Posterior cingulate gyrus (tissue), 11 donors: ENCODE measurements around the gene SELENBP1.
"Not testable (repeated sequence)": the region's sequence is repeated elsewhere in the genome, so short reads cannot be mapped to it uniquely, and the experiment has no call there.

Experiments used
- DNase-seq, 10 donors: peaks; one replicate each; pipeline versions ENCODE4 v3.0.0 to v3.0.0-alpha.2; 2020 to 2021; ENCODE audit warnings: mixed read lengths in 3 of 10
- intact Hi-C: fragments of 100-400 bp; cut with DNase I; formaldehyde crosslinking; loops from one replicate; pipeline ENCODE4 v1.15.1; 2023

Gene SELENBP1

GRCh38 chr1:151372058-151372934 lies at the start of gene SELENBP1:
TSS of gene SELENBP1 (minus strand) at chr1:151372705. CDS start at chr1:151372641, 64 bp downstream.
- intact Hi-C loops = no loop called here
- DNase-seq = peak; percentile 17 to 90 (median 45)

DNA sequence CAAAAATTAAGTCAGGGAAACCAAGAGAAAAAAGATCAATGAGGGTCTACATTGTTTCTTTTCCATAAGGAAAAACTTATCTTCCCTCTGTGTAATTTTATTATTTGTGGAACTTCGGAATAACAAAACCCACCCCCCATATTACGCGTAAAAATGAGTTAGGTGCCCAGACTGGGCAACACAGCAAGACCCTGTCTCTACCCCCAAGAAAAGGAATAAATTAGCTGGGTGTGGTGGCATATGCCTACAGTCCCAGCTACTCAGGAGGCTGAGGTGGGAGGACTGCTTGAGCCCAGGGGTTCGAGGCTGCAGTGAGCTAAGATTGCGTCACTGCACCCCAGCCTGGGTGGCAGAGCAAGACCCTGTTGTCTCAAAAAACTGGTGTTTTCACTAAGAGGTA lies 47.3 kb upstream of the SELENBP1 start:
- no peak for DNase-seq
- intact Hi-C loops = no loop called here

GRCh38 chr1:151418081-151418480 lies 45.6 kb upstream of the SELENBP1 start:
- intact Hi-C loops = no loop called here
- no peak for DNase-seq

- DNase-seq = no peak
- intact Hi-C loops = no loop called here
Observed at GRCh38 chr1:151416231-151416630, 43.7 kb upstream of the SELENBP1 start.

GRCh38 chr1:151411884-151412283 lies 39.4 kb upstream of the SELENBP1 start:
- intact Hi-C loops = no loop called here
- no peak for DNase-seq

DNA sequence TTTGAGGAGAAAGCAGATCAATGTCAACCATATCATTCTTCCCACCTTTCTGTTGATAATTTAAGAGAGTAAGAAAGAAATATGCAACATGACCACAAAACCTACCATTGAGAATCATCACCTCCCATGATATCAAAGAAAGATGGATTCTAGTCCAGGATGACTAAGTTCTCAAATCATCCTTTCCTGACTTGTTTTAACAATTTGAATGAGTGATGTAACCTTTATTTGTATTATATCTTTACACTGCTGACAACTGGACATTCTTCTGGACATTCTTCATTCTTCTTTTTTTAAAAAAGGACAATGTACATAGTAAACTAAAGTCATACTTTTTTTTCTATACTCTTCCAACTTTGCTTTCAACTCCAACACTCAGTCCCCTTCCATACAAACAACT lies 36.4 kb upstream of the SELENBP1 start:
- no peak for DNase-seq
- intact Hi-C loops = no loop called here

DNA sequence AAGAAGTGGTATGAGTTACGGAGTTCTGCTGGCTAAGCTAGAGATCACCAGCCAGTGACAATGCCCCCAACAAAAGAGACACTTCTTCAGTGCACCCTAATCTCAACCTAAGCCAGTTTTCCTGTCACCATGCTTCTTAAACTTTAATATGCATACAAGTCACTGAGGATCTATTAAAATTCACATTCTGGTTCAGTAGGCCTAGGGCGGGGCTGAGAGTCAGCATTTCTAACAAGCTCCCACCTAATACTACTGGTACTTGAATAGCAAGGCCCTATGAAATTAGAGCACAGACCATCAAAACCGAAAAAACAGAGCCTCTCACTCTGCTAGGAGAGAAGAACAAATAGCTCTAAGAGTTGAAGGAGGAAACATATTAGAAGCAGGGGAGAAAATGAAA lies 34.8 kb upstream of the SELENBP1 start:
- DNase-seq = peak in 1 of 10 donors; percentile 24
- intact Hi-C loops = no loop called here

GRCh38 chr1:151406176-151406575 lies 33.7 kb upstream of the SELENBP1 start:
- peak in 3 of 10 donors; percentile 24 to 82 (median 33) for DNase-seq
- intact Hi-C loops = no loop called here

DNA sequence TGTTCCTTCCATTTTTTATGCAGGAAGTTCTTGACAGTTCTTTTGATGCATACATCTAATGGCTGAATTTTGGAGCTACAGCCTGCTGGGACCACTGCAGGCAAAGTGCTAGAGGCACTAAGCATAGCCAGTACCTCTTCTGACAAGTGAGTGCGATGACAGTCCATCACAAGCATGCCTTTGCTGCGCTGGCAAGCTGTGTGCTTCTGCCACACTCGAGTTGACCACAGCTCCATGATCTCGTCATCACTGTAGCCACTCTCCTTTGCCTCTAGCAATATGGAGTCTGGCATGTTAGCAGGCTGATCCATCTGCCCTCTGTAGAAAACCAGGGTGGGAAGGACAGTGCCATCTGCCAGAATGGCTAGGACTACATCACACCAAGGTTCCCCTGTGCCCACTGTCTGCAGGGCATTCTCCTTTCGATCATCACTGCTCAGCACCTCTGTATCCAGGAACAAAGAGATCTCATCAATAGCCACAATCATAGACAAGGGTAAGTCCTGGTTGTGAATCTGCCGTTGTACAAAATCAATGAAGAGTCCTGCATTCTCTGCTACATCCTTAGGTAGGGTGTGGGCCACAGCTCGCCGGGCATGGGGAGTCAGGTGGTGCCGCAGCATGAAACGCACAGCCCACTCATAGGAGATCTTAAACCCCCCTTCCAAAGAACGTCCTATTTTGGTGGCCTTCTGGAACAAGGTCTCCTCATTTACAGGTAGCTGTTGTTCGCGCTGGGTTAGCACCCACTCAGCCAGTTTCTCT lies 32.9 kb upstream of the SELENBP1 start:
- peak in 1 of 10 donors; percentile 55 for DNase-seq
- intact Hi-C loops = no loop called here

DNA sequence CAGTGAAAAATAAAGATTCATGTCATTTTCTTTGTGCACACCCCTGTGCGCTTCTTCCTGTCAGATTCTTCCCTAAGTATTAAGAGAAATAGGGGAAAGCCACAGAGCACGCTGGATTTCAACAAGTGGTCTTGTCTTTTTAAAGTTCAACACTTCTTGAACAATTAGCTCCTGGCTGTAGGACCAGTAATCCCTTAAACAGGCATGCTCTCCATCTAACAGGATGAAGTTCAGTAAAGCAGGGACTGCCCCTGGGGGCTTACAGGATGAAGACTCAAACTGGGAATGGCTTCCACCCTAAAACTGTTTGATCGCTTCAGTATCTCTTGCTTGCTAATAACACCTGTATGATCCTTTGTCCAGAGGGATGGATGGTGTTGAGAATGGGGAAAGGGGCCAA lies 31.1 kb upstream of the SELENBP1 start:
- intact Hi-C loops = no loop called here
- DNase-seq = peak in 1 of 10 donors; percentile 13

- no peak for DNase-seq
- intact Hi-C loops = no loop called here
Observed at GRCh38 chr1:151402764-151403163, 30.3 kb upstream of the SELENBP1 start.

DNA sequence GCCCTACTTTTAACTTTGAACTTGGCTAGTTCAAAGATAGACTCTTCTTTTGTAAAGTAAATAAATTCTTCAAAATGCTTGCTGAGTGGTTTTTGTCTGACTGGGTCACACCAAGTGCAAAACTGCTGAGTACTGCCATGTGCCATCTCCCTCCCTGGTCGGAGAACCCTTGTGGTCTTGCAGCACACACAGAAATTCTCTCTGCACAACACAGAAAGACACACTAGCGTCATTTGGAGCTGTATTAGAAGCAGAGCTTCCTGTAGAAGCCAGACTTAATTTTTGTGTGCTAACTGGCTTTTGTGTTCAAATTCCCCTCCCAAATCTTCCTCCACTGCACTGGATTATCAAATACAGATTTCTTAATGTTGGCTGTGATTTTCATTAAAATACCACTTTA lies 29.4 kb upstream of the SELENBP1 start:
- peak in 1 of 10 donors; percentile 14 for DNase-seq
- intact Hi-C loops = no loop called here

DNA sequence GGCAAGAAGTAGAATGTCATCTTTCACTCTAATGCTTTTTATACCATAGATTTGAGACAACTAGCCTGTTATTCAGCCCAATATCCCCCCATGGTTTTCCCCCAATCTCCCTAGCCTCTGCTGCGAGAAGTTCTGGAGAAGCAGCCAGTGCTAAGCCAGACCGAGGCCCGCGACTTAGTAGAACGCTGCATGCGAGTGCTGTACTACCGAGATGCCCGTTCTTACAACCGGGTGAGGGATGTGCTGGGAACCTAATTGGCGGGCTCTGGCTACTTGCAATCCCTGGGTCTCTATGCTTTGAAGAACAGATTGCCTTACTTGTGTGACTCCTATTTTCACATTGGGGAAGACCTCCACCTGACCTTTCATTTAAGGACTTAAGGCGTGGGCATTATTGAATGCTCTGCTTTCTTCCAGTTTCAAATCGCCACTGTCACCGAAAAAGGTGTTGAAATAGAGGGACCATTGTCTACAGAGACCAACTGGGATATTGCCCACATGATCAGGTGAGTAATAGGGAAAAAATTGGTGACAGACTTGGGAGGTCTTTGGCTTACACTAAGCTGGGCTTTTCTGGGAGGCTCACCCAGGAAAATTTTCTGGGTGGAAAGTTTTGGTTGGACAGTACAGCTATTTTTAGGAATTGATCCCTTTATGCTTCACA lies 28.8 kb upstream of the SELENBP1 start:
- DNase-seq = peak in 1 of 10 donors; percentile 11
- intact Hi-C loops = no loop called here

- DNase-seq = peak; percentile 75 to 97 (median 90)
- intact Hi-C loops = loop anchor here (1.0 to 5.0 kb wide), 3 partner anchors 52 to 202 kb away; partner anchors contain the start of genes PIP5K1A and RFX5
Observed at GRCh38 chr1:151399324-151400171, 27.0 kb upstream of the SELENBP1 start, which contains the start of gene PSMB4. TSS of gene PSMB4 (plus strand) at chr1:151399573. CDS start at chr1:151399588, 15 bp downstream.

DNA sequence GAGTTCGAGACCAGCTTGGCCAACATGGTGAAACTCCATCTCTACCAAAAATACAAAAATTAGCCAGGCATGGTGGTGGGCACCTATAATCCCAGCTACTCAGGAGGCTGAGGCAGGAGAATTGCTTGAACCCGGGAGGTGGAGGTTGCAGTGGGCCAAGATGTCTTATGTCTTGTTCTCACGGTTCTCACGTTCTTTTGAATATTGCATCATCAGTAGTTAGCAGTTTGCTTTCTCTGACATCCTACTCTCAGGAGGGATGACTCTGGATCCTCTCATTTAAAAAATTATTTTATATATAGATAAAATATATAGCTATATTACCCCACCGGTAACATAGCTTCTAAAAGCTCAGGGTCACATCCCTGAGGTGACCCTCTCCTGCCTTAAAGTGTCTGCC lies 23.8 kb upstream of the SELENBP1 start:
- intact Hi-C loops = loop anchor here (5.0 kb wide), 2 partner anchors 49 to 199 kb away; partner anchors contain the start of genes PIP5K1A and RFX5
- not testable (repeated sequence) for DNase-seq

- DNase-seq = no peak
- intact Hi-C loops = no loop called here
Observed at GRCh38 chr1:151393583-151393982, 21.1 kb upstream of the SELENBP1 start.

- intact Hi-C loops = no loop called here
- no peak for DNase-seq
Observed at GRCh38 chr1:151391079-151391563, 18.6 kb upstream of the SELENBP1 start.

DNA sequence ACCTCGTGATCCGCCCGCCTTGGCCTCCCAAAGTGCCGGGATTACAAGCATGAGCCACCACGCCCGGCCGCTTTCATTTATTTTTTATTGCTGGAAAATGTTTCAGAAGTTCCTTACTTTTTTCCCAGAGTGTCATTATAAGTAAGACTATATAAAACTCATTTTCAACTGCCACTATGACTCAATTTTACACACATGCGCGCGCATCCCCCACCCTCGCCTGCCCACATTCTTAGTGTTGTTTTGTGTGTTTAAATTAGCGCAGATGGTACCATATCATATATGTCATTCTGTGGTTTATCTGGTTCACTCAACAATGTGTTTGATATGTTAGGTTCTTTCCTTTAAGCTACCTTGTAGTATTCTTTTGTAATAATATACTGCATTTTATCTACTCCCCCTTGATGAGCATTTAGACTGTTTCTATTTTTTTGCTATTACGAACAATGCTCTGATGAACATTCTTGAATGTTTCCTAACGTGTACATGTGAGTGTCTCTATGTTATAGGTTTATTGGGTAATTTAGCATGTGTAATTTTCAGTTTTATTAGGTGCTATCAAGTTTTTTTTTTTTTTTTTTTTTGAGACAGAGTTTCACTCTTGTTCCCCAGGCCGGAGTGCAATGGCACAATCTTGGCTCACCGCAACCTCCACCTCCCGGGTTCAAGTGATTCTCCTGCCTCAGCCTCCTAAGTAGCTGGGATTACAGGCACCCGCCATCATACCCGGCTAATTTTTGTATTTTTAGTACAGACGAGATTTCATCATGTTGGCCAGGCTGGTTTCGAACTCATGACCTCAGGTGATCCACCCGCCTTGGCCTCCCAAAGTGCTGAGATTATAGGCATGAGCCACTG lies 17.9 kb upstream of the SELENBP1 start:
- DNase-seq, intact Hi-C loops: not testable (repeated sequence)

DNA sequence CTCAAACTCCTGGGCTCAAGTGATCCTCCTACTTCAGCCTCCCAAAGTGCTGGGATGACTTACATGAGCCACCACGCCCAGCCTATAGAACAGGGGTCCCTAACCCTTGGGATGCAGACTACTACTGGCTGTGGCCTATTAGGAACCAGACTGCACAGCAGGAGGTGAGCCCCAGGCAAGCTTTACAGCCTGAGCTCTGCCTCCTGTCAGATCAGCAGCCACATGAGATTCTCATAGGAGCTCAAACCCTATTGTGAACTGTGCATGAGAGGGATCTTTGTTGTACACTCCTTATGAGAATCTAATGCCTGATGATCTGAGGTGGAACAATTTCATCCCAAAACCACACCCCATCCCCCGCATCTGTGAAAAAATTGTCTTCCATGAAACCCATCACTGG lies 13.5 kb upstream of the SELENBP1 start:
- peak in 1 of 10 donors; percentile 12 for DNase-seq

More for the DNA sequence above, 13.5 kb upstream of the SELENBP1 start:
- intact Hi-C loops = no loop called here
